ENCODE data around the gene EFCAB6.

The EFCAB6 gene

GRCh38 chr22:43798492-43798891, 13.6 kb downstream of the EFCAB6 start:
- DNase-seq: no peak

- DNase-seq: no peak
These were observed 15.5 kb downstream of the EFCAB6 start for GRCh38 chr22:43796567-43796966.

- no peak for DNase-seq
These were observed 16.8 kb downstream of the EFCAB6 start for GRCh38 chr22:43795320-43795719.

- DNase-seq: no peak
These were observed 19.2 kb downstream of the EFCAB6 start for GRCh38 chr22:43792905-43793304.

GRCh38 chr22:43789452-43789851, 22.7 kb downstream of the EFCAB6 start:
- no peak for DNase-seq

- DNase-seq: no peak
These were observed 28.3 kb downstream of the EFCAB6 start for GRCh38 chr22:43783777-43784176.

- DNase-seq: no peak
These were observed 29.7 kb downstream of the EFCAB6 start for GRCh38 chr22:43782448-43782847.

- no peak for DNase-seq
These were observed 34.8 kb downstream of the EFCAB6 start for GRCh38 chr22:43777286-43777685.

- no peak for DNase-seq
These were observed 35.9 kb downstream of the EFCAB6 start for GRCh38 chr22:43776081-43776670.

- DNase-seq: no peak
These were observed 37.7 kb downstream of the EFCAB6 start for GRCh38 chr22:43774318-43774915.

GRCh38 chr22:43772831-43773230, 39.3 kb downstream of the EFCAB6 start:
- DNase-seq: no peak

GRCh38 chr22:43755452-43755851, 56.7 kb downstream of the EFCAB6 start:
- DNase-seq: no peak

- no peak for DNase-seq
These were observed 57.1 kb downstream of the EFCAB6 start for GRCh38 chr22:43755011-43755410.

- DNase-seq: no peak
These were observed 57.9 kb downstream of the EFCAB6 start for GRCh38 chr22:43754176-43754575.

GRCh38 chr22:43753688-43754087, 58.4 kb downstream of the EFCAB6 start:
- no peak for DNase-seq

- DNase-seq: no peak
These were observed 61.4 kb downstream of the EFCAB6 start for GRCh38 chr22:43750751-43751150.

- no peak for DNase-seq
These were observed 62.6 kb downstream of the EFCAB6 start for GRCh38 chr22:43749473-43749872.

GRCh38 chr22:43747877-43748276, 64.2 kb downstream of the EFCAB6 start:
- DNase-seq: no peak

- no peak for DNase-seq
These were observed 65.0 kb downstream of the EFCAB6 start for GRCh38 chr22:43747058-43747457.

- DNase-seq: no peak
These were observed 66.2 kb downstream of the EFCAB6 start for GRCh38 chr22:43745783-43746356.

- no peak for DNase-seq
These were observed 66.7 kb downstream of the EFCAB6 start for GRCh38 chr22:43745411-43745770.

GRCh38 chr22:43744700-43745410, 67.2 kb downstream of the EFCAB6 start:
- DNase-seq: no peak

GRCh38 chr22:43743929-43744643, 68.0 kb downstream of the EFCAB6 start:
- DNase-seq: no peak

- no peak for DNase-seq
These were observed 69.0 kb downstream of the EFCAB6 start for GRCh38 chr22:43743131-43743530.
